Stimulated activated CD8-positive, alpha-beta memory T cell treated with anti-CD3 and anti-CD28 coated beads, Interleukin-12 subunit alpha, Interleukin-12 subunit beta, amount 100 ng/mL, for 4 hours (primary cell): ENCODE data around the gene ATP13A3.
A peak's percentile ranks its signal among the peaks of the same experiment; 100 is the strongest.

Source experiments
- DNase-seq: peaks from one replicate; pipeline ENCODE4 v3.0.0-alpha.2; 2020; ENCODE audit warnings: low read depth

ATP13A3 gene

DNA sequence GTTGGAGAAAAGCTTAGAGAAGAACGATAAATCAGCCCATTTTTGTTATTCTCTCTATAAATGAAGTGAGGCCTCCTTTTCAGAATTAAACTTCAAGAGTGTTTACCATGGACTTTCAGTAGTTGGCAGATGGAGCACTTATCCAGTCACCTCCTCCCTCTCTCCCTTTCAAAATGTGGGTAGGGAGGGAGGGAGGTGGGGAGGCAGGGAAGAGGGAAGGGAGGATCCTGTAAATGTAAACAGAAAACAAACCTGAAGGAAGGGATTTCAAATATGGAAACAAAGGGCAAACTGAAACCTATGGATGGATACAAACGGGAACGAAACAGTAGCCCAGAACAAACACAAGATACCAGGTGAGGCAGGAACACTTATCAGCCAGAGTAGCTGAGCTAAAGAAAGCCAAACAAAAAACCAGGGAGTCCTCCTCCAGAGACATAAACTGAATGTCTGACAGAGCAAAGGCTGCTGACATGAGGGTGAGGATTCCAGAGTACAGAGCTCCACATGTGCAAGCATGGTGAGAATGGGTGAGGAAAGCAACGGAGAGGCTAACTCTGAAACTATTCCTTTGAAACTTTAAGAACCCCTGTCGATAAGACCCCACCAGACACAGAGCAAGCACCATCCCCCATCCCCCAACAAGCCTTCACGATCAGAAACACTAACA lies 46.8 kb downstream of the ATP13A3 start:
- DNase-seq = no peak

DNA sequence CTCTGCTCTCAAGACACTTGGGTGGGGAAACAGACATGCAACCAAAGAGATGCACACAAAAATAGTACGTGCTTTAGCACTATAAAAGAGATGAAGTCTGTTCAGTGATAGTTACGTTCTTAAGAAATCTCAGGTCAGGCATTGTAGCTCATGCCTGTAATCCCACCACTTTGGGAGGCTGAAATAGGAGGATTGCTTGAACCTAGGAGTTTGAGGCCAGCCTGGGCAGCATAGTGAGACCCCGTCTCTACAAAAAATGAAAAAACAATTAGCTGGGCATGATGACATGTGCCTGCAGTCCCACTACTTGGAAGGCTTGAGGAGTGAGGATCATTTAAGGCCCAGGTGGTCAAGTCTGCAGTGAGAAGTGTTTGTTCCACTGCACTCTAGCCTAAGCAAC lies 52.3 kb downstream of the ATP13A3 start:
- DNase-seq = no peak

- DNase-seq = no peak
Measured at GRCh38 chr3:194431554-194431953, 55.2 kb downstream of the ATP13A3 start.

DNA sequence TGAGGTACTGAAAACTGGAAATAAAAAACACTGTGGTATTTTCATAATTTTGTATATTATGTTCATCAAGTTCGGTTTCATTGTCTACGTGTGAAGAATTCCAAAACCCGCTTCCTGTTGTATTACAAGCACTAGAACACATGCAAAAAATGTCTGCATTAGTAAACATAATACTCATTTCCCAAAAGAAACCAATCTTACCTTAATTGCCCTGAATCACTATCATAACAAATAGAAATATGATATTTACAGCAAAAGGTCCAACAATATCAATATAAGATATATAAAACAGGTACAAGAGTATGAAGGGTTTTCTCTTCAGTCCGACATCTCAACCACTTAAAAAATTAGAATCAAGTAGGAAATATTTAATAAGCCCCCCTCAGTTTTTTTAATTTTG lies 61.4 kb downstream of the ATP13A3 start:
- no peak for DNase-seq

DNA sequence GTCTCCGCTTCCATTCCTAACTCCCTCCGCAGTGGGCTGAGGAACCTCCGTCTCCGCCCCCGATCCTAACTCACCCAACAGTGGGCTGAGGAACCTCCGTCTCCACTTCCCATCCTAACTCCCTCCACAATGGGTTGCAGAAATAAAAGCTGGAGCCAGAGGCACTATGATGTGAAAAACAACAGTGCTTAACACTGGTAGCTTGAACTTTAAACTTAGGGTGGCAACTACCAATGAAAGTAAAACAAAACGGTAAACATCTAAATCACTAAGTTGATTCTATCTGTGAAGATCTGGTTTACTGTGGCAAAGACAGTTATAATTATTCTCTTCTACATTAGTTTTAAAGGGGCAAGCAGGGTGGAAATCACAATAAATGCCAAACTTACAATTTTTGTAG lies 61.8 kb downstream of the ATP13A3 start:
- DNase-seq = no peak

DNA sequence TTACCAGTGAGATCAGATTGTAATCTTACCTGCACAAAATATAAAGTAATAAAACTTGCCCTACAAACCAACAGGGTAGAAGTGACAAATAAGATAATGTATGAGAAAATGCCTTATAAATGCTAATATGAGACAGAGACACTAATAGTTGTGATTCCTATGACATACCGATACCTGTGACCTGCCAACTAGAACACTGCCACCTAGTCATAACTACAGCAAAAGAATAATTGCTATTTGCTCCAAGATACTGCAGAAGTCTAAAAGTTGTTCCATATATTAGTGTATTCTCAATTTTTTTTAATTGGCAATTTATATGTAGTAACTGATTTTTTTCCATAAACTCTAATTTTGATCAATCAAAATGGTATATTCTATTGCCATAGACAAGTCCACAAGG lies 62.4 kb downstream of the ATP13A3 start:
- no peak for DNase-seq

- no peak for DNase-seq
Measured at GRCh38 chr3:194423317-194423716, 63.5 kb downstream of the ATP13A3 start.

DNA sequence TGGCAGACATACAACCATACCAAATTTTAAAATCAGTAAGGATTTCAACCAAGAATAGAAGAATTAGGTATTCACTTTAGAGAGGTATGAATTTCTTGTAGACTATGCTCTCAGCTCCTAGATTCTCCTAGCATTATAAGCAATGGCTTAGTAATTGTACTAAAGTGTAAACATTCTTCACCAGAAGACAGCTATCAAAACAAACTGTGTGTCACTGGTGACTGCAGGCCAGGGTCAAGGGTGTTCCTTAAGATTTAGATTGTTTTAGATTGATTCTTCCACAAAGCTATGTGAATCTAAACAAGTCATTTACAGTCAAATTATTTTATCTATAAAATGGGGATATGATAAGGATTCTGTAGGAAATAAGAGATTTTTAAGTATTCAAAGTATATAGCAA lies 64.6 kb downstream of the ATP13A3 start:
- no peak for DNase-seq

GRCh38 chr3:194418671-194419070 lies 68.1 kb downstream of the ATP13A3 start:
- DNase-seq = no peak

- no peak for DNase-seq
Measured at GRCh38 chr3:194407423-194407822, 79.4 kb downstream of the ATP13A3 start.

GRCh38 chr3:194405766-194406165 lies 81.0 kb downstream of the ATP13A3 start:
- DNase-seq = no peak

- DNase-seq = no peak
Measured at GRCh38 chr3:194404365-194405140, 82.2 kb downstream of the ATP13A3 start.

DNA sequence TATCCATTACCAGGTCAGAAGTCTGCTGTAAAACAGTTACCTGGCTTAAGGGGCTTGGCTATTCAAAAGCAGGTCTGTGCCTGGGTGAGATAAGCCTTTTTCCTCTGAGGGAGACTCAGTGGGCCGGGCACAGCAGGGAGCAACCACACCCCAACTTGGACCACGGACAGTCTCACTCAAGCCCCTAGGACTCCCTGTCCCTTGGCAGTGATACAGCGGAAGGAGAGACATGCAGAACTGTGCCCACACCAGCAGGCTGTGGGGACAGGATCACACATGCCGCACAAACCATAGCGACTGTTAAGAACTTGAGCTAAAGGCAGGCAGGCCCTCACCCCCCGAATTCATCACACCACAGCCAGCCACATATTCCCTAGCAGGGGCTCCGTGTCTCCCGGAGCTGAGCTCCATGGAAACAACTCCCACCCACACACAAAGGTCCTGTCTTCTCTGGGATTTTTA lies 84.9 kb downstream of the ATP13A3 start:
- DNase-seq = no peak

- DNase-seq = no peak
Measured at GRCh38 chr3:194401346-194401745, 85.5 kb downstream of the ATP13A3 start.

- DNase-seq = no peak
Measured at GRCh38 chr3:194399874-194400411, 86.9 kb downstream of the ATP13A3 start.

DNA sequence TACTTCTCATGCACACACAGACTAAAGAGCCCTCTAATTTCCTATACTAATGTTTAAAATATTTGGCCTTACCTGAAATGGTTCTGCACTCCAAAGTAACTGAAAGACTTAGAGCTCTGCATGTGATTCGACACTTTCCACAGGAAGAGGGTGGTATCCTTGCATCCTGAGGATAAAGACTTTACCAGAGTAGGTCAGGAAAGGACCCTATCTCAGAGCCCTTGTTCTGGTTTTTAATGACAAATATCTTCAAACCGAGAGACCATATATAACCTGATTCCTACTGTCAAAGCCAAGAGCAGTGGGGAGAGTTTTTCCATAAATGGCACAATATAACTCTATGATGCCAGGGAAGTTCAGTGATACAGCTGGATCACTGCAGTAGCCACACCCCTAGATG lies 87.6 kb downstream of the ATP13A3 start, which contains the start of gene GP5:
TSS of gene GP5 (minus strand) at position 101 of the 400 bp plus-strand sequence. CDS start 984 bp downstream, outside the sequence.
- no peak for DNase-seq

DNA sequence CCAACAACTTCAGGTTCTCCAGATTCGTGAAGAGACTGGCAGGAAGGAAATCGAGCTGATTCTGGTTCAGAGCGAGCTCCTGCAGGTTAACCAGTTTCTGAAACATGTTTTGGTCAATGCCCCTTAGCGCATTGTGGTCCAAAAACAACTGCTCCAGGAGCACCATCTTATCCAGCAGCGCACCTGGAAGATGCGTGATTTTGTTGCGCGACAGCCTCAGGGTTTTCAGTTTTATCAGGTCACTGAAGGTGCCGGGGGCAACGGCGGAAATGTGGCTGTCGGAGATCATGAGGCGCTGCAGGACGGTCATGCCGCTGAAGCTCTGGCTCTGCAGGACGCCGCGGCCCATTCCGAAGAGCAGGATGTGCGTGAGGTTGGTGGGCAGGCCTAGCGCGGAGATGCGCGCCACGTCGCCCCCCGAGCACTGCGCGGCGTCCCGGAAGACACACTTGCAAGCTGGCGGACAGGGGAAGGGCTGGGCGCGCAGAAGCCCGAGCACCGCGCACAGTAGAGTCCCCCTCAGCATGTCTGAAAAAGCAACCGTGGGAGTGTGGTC lies 89.0 kb downstream of the ATP13A3 start:
- DNase-seq = no peak

- DNase-seq = no peak
Measured at GRCh38 chr3:194396859-194397756, 89.7 kb downstream of the ATP13A3 start.

- DNase-seq = no peak
Measured at GRCh38 chr3:194396539-194396858, 90.3 kb downstream of the ATP13A3 start.

GRCh38 chr3:194395778-194396538 lies 90.8 kb downstream of the ATP13A3 start:
- peak; percentile 22 for DNase-seq

- no peak for DNase-seq
Measured at GRCh38 chr3:194395212-194395611, 91.6 kb downstream of the ATP13A3 start.
